CD14-positive monocyte (primary cell): Measurements from ENCODE around the gene S100B. TPM values are rescaled to one million over a fixed set of nuclear protein-coding genes. Genes with fewer than 3 reads are reported as not detected.

Source experiments
- DNase-seq, 3 donors: peaks; one replicate each; pipeline ENCODE4 v3.0.0-alpha.2; 2011 to 2022
- H2AFZ ChIP-seq: 2 replicates; pipeline ENCODE4 v1.6.0; 2012; ENCODE audit warnings: mild to moderate bottlenecking, low read depth, low read length, inconsistent platforms; ENCODE audit not compliant: insufficient read depth, poor library complexity, severe bottlenecking
- H3K27ac ChIP-seq, 2 donors: 1 replicate in 1 of 2; 2 replicates in 1 of 2; pipeline ENCODE4 v1.5.1; 2012 to 2013; ENCODE audit warnings: low read length in 2 of 2, control low read depth in 1 of 2, inconsistent platforms in 1 of 2, low read depth in 1 of 2, mild to moderate bottlenecking in 1 of 2
- H3K27me3 ChIP-seq, 2 donors: one replicate each; pipeline versions ENCODE4 v1.6.0 to v1.6.1; 2011 to 2013; ENCODE audit warnings: low read length in 2 of 2; ENCODE audit not compliant: control insufficient read depth in 2 of 2, insufficient read depth in 2 of 2
- H3K36me3 ChIP-seq, 2 donors: replicated peaks in 1 of 2; 1 replicate in 1 of 2; 2 replicates in 1 of 2; pipeline versions ENCODE4 v1.5.1 to v1.6.1; 2012 to 2013; ENCODE audit warnings: low read length in 2 of 2, control low read depth in 1 of 2, inconsistent platforms in 1 of 2, mild to moderate bottlenecking in 1 of 2; ENCODE audit not compliant: insufficient read depth in 2 of 2, control insufficient read depth in 1 of 2
- H3K4me1 ChIP-seq, 2 donors: 1 replicate in 1 of 2; 2 replicates in 1 of 2; pipeline versions ENCODE4 v1.5.1 to v1.6.1; 2012 to 2013; ENCODE audit warnings: low read length in 2 of 2, control low read depth in 1 of 2, inconsistent platforms in 1 of 2, mild to moderate bottlenecking in 1 of 2, moderate library complexity in 1 of 2; ENCODE audit not compliant: insufficient read depth in 2 of 2, control insufficient read depth in 1 of 2
- H3K4me2 ChIP-seq: replicated peaks from 2 replicates; pipeline ENCODE3; 2012; ENCODE audit warnings: low read length, moderate library complexity, mild to moderate bottlenecking; ENCODE audit not compliant: poor library complexity, severe bottlenecking; ENCODE audit errors: extremely low read depth
- H3K4me3 ChIP-seq, 3 experiments: fragments of 200-600 bp in 1 of 3; sonication (generic) in 1 of 3; replicated peaks in 1 of 3; 1 replicate in 2 of 3; 2 replicates in 1 of 3; pipeline ENCODE4 v1.5.1; 2011 to 2013; ENCODE audit warnings: low read length in 3 of 3, mild to moderate bottlenecking in 3 of 3, control low read depth in 2 of 3, low read depth in 2 of 3, inconsistent platforms in 1 of 3, moderate library complexity in 1 of 3
- H3K79me2 ChIP-seq: 2 replicates; pipeline ENCODE4 v1.6.0; 2012; ENCODE audit warnings: mild to moderate bottlenecking, control low read depth, inconsistent platforms, low read length, moderate library complexity; ENCODE audit not compliant: insufficient read depth
- H3K9ac ChIP-seq: 2 replicates; pipeline ENCODE4 v1.6.0; 2017; ENCODE audit warnings: low read length, mild to moderate bottlenecking; ENCODE audit not compliant: insufficient read depth, poor library complexity, severe bottlenecking
- H3K9me3 ChIP-seq, 2 donors: replicated peaks in 1 of 2; 1 replicate in 1 of 2; 2 replicates in 1 of 2; pipeline versions ENCODE4 v1.5.1 to v1.6.1; 2012 to 2013; ENCODE audit warnings: low read length in 2 of 2, control low read depth in 1 of 2; ENCODE audit not compliant: control insufficient read depth in 1 of 2, insufficient read depth in 1 of 2
- H4K20me1 ChIP-seq: 2 replicates; pipeline ENCODE4 v1.6.0; 2012; ENCODE audit warnings: mild to moderate bottlenecking, low read length, control low read depth, moderate library complexity; ENCODE audit not compliant: insufficient read depth
- H3K27ac Mint-ChIP-seq, 7 donors: one replicate each; pipeline ENCODE4 v1.8.0; 2020; ENCODE audit warnings: mild to moderate bottlenecking in 7 of 7, mixed read lengths in 7 of 7, moderate library complexity in 6 of 7, inconsistent platforms in 2 of 7
- H3K27me3 Mint-ChIP-seq, 3 donors: one replicate each; pipeline ENCODE4 v1.8.0; 2021 to 2022; ENCODE audit warnings: low read depth in 3 of 3, mild to moderate bottlenecking in 3 of 3, mixed read lengths in 3 of 3, moderate library complexity in 3 of 3, inconsistent platforms in 1 of 3
- H3K36me3 Mint-ChIP-seq, 2 donors: one replicate each; pipeline ENCODE4 v1.8.0; 2020; ENCODE audit warnings: mixed read lengths in 2 of 2, inconsistent platforms in 1 of 2, mild to moderate bottlenecking in 1 of 2
- H3K4me1 Mint-ChIP-seq: one replicate; pipeline ENCODE4 v1.8.0; 2020; ENCODE audit warnings: mild to moderate bottlenecking, mixed read lengths
- H3K4me3 Mint-ChIP-seq, 2 donors: one replicate each; pipeline ENCODE4 v1.8.0; 2020; ENCODE audit warnings: mild to moderate bottlenecking in 2 of 2, mixed read lengths in 2 of 2, moderate library complexity in 1 of 2
- H3K9me3 Mint-ChIP-seq, 7 donors: one replicate each; pipeline ENCODE4 v1.8.0; 2020 to 2022; ENCODE audit warnings: mixed read lengths in 7 of 7, mild to moderate bottlenecking in 6 of 7, moderate library complexity in 6 of 7, inconsistent platforms in 2 of 7
- WGBS: methylation state at CpG from one replicate; pipeline ENCODE4 v1.1.5; 2013; ENCODE audit warnings: missing lambda C conversion rate; ENCODE audit not compliant: insufficient coverage; 5-methylcytosine and 5-hydroxymethylcytosine counted together
- intact Hi-C, 2 donors: fragments of 100-400 bp; cut with micrococcal nuclease; formaldehyde crosslinking; loops; one replicate each; pipeline versions ENCODE4 v1.15.0 to v1.15.1; 2023
- polyA plus RNA-seq, 3 donors: library from polyadenylated mRNA; depleted of rRNA in 1 of 3; unstranded in 2 of 3; stranded (reverse) in 1 of 3; fragments of 300-500 nt in 2 of 3; fragments of >200 nt in 1 of 3; fragmentation: Illumina TruSeq in 2 of 3; gene quantifications; 1 replicate in 2 of 3; 2 replicates in 1 of 3; pipeline ENCODE4 v1.2.3, GENCODE V29; 2012 to 2021
- TF ChIP-seq, protein P1 (sequence below): fragments of 200-600 bp; IDR thresholded peaks from one replicate; pipeline ENCODE4 v1.8.0; 2022; ENCODE audit warnings: antibody characterized with exemption, mild to moderate bottlenecking

Gene S100B
- polyA plus RNA-seq, 3 donors = 0.59 to 1.4 (median 0.67) TPM

DNA sequence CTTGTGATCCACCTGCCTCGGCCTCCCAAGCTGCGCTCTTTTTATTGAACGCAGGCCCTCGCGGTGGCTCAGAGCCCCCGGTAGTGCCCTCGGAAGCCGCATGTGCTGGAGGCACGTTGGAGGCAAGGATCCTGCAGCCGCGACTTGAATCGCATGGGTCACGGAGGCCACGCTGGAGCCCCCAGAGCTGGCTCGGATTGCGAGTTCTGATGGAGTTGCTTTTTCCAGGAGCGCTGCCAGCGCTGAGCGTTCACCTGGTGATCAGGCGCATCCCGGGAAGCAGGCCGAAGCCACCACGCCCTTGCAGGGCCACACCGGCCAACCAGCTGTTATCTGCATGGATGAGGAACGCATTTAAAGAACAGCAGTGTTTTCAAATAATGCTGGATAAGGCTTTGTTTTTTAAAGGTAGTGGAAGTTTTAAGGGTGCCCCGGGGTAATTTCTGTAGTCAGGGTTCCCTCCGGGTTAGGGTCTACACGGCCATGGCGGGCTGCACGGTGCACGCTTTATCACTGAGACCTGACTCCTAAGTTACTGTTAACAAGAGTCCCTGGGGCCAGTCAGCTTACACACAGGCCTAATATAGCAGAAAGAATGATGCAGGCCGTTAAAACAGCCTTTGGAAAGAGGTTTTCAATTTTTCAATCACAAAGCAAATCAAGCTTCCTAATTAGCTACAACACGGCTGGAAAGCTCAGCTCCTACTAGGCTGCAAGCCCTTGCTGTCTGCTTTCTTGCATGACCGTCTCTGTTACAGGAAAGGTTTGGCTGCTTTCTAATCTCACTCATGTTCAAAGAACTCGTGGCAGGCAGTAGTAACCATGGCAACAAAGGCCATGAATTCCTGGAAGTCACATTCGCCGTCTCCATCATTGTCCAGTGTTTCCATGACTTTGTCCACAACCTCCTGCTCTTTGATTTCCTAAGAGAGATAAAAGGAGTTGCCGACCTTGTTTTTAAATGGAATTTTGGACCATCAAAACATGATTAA lies 6.0 kb downstream of the S100B start:
- H3K9me3 ChIP-seq = peaks cover 0 to 37% of the 10 kb centered on the region in 2 donors
- H2AFZ ChIP-seq = no peak overlapping the region
- H3K36me3 Mint-ChIP-seq = peaks cover 0 to 3% of the 10 kb centered on the region in 2 donors
- no peaks in the 10 kb centered on the region for H3K36me3 ChIP-seq
- H3K27ac Mint-ChIP-seq = peak overlapping the region in 1 of 7 donors; percentile 64
- H3K4me2 ChIP-seq = no peak overlapping the region
- H3K9me3 Mint-ChIP-seq = peaks cover 13 to 22% (median 19%) of the 10 kb centered on the region in 7 donors
- H3K4me3 ChIP-seq = no peak overlapping the region
- H4K20me1 ChIP-seq = no peaks in the 10 kb centered on the region
- TF ChIP-seq, protein P1, sequence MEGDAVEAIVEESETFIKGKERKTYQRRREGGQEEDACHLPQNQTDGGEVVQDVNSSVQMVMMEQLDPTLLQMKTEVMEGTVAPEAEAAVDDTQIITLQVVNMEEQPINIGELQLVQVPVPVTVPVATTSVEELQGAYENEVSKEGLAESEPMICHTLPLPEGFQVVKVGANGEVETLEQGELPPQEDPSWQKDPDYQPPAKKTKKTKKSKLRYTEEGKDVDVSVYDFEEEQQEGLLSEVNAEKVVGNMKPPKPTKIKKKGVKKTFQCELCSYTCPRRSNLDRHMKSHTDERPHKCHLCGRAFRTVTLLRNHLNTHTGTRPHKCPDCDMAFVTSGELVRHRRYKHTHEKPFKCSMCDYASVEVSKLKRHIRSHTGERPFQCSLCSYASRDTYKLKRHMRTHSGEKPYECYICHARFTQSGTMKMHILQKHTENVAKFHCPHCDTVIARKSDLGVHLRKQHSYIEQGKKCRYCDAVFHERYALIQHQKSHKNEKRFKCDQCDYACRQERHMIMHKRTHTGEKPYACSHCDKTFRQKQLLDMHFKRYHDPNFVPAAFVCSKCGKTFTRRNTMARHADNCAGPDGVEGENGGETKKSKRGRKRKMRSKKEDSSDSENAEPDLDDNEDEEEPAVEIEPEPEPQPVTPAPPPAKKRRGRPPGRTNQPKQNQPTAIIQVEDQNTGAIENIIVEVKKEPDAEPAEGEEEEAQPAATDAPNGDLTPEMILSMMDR = no peak
- H3K79me2 ChIP-seq = no peaks in the 10 kb centered on the region
- H3K9ac ChIP-seq = no peak overlapping the region
- H3K27me3 ChIP-seq = no peaks in the 10 kb centered on the region
- no peaks in the 10 kb centered on the region for H3K27me3 Mint-ChIP-seq
- H3K4me1 ChIP-seq = no peaks in the 10 kb centered on the region
- no peak overlapping the region for H3K27ac ChIP-seq
- 94% methylated on average over 36 of the region's 38 CpGs for WGBS
- intact Hi-C loops = no loop called here
- no peak for DNase-seq
- H3K4me3 Mint-ChIP-seq = no peak overlapping the region
- peaks cover 14% of the 10 kb centered on the region for H3K4me1 Mint-ChIP-seq

DNA sequence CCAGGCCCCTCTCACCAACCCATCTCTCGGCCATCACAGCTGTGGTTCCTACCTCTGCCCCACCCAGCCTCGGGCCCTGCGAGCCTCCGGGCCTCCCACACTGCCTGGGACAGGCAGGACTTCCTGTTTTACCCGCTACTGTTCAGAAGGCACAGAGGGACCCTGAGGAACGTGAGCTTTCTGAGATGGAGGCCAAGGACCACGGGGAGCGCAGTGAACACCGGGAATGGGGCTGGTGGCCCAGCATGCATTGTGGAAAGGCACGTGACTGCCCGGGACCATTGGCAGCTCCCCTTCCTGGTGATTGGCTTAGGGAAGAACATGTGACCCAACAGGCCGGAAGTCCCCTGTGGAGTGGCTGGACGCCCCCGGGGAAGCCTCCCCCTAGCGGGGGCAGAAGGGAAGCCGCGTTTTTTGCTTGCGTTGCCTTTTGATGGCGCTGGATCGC lies 7.0 kb downstream of the S100B start:
- Mint-ChIP-seq H3K4me3 (no peak overlapping the region), H3K27me3 (no peaks in the 10 kb centered on the region), H3K9me3 (peaks cover 18 to 31% (median 26%) of the 10 kb centered on the region in 7 donors), H3K36me3 (peaks cover 0 to 3% of the 10 kb centered on the region in 2 donors), H3K4me1 (peaks cover 14% of the 10 kb centered on the region), H3K27ac (no peak overlapping the region)
- Histone ChIP-seq H3K4me2 (no peak overlapping the region), H4K20me1 (no peaks in the 10 kb centered on the region), H2AFZ (peak overlapping the region; percentile 46), H3K27me3 (no peaks in the 10 kb centered on the region), H3K9me3 (peaks cover 7 to 44% of the 10 kb centered on the region in 2 donors), H3K9ac (no peak overlapping the region), H3K36me3 (no peaks in the 10 kb centered on the region), H3K27ac (no peak overlapping the region), H3K4me3 (no peak overlapping the region), H3K4me1 (no peaks in the 10 kb centered on the region), H3K79me2 (no peaks in the 10 kb centered on the region)
- DNase-seq = no peak
- 89% methylated on average over 19 of the region's 20 CpGs for WGBS
- TF ChIP-seq, protein P1 = no peak
- intact Hi-C loops = no loop called here
